Choroid plexus epithelial cell (primary cell): ENCODE results near the gene CELF2.

Experiments used
- DNase-seq: peaks from one replicate; pipeline ENCODE4 v3.0.0-alpha.2; 2010; ENCODE audit warnings: low read depth
- H3K4me3 ChIP-seq: 2 replicates; pipeline ENCODE4 v1.5.1; 2011; ENCODE audit warnings: low read depth, mild to moderate bottlenecking, control low read depth, low read length, moderate library complexity
- CTCF ChIP-seq: conservative IDR thresholded peaks from 2 replicates; pipeline ENCODE4 v1.5.1; 2011; ENCODE audit warnings: low read depth, mild to moderate bottlenecking, control low read depth, inconsistent platforms, low read length, moderate library complexity

The CELF2 gene

GRCh38 chr10:11150231-11150731 is 132.6 kb downstream of the CELF2 start:
- H3K4me3 ChIP-seq: no peak overlapping the region
- TF ChIP-seq CTCF: no peak
- no peak for DNase-seq

- no peak overlapping the region for H3K4me3 ChIP-seq
- TF ChIP-seq CTCF: no peak
- no peak for DNase-seq
Observed at GRCh38 chr10:11150879-11151415, 133.3 kb downstream of the CELF2 start.

- no peak for DNase-seq
- no peak for TF ChIP-seq CTCF
Observed at GRCh38 chr10:11152801-11153200, 135.1 kb downstream of the CELF2 start.

GRCh38 chr10:11153245-11153644 is 135.6 kb downstream of the CELF2 start:
- no peak for TF ChIP-seq CTCF
- no peak overlapping the region for H3K4me3 ChIP-seq
- DNase-seq: no peak

More at GRCh38 chr10:11152801-11153200, 135.1 kb downstream of the CELF2 start:
- no peak overlapping the region for H3K4me3 ChIP-seq

- H3K4me3 ChIP-seq: no peak overlapping the region
- no peak for TF ChIP-seq CTCF
- DNase-seq: no peak
Observed at GRCh38 chr10:11153766-11154165, 136.1 kb downstream of the CELF2 start.

- DNase-seq: no peak
- TF ChIP-seq CTCF: no peak
- no peak overlapping the region for H3K4me3 ChIP-seq
Observed at GRCh38 chr10:11154333-11154732, 136.7 kb downstream of the CELF2 start.

- peak; percentile 5 for DNase-seq
- no peak for TF ChIP-seq CTCF
- H3K4me3 ChIP-seq: no peak overlapping the region
Observed at GRCh38 chr10:11154849-11155498, 137.3 kb downstream of the CELF2 start.
